SK-N-SH (cell line): ENCODE data around the gene FAM20A.

Source experiments
- CTCF ChIP-seq: fragments of 200-600 bp; sonication (generic); IDR thresholded peaks from 2 replicates; pipeline ENCODE4 v1.6.1; 2017; ENCODE audit warnings: antibody characterized with exemption, mild to moderate bottlenecking, moderate library complexity
- POLR2AphosphoS5 ChIP-seq: IDR thresholded peaks from 2 replicates; pipeline ENCODE4 v1.6.1; 2012; ENCODE audit warnings: low read depth, low read length
- RCOR1 ChIP-seq: fragments of 150-350 bp; IDR thresholded peaks from 2 replicates; pipeline ENCODE4 v1.6.1; 2017; ENCODE audit warnings: antibody characterized with exemption, low read length

GRCh38 chr17:68610554-68610953 lies 9.4 kb upstream of the FAM20A start:
- TF ChIP-seq RCOR1: no peak
- TF ChIP-seq CTCF: no peak
- no peak for TF ChIP-seq POLR2AphosphoS5
